NCI-H146 treated with DMSO at 0.1 percent for 48 hours (cell line): ENCODE measurements around the gene CEP55.
"Not testable (repeated sequence)": the region's sequence is repeated elsewhere in the genome, so short reads cannot be mapped to it uniquely, and the experiment has no call there.

Experiments
- DNase-seq: peaks from one replicate; lab custom pipeline; 2025; ENCODE audit not compliant: unreplicated experiment; lab: John Stamatoyannopoulos, UW

CEP55 gene

GRCh38 chr10:93496322-93497041 lies at the start of gene CEP55:
Gene CEP55, plus strand, starts transcription at chr10:93496612. Its CDS starts 3,440 bp downstream, at chr10:93500052.
- DNase-seq = peak; percentile 90

- DNase-seq = no peak
These were observed 49.4 kb upstream of the CEP55 start for GRCh38 chr10:93447019-93447418.

- DNase-seq = no peak
These were observed 48.4 kb upstream of the CEP55 start for GRCh38 chr10:93447970-93448369.

- no peak for DNase-seq
These were observed 45.0 kb upstream of the CEP55 start for GRCh38 chr10:93451244-93451947.

- no peak for DNase-seq
These were observed 44.3 kb upstream of the CEP55 start for GRCh38 chr10:93452143-93452542.

GRCh38 chr10:93454146-93454545 lies 42.3 kb upstream of the CEP55 start:
- DNase-seq = no peak

GRCh38 chr10:93454736-93455135 lies 41.7 kb upstream of the CEP55 start:
- no peak for DNase-seq

GRCh38 chr10:93456480-93456879 lies 39.9 kb upstream of the CEP55 start:
- no peak for DNase-seq

GRCh38 chr10:93457511-93457910 lies 38.9 kb upstream of the CEP55 start:
- DNase-seq = no peak

GRCh38 chr10:93458821-93459257 lies 37.6 kb upstream of the CEP55 start:
- DNase-seq = no peak

- DNase-seq = no peak
These were observed 36.9 kb upstream of the CEP55 start for GRCh38 chr10:93459466-93459865.

GRCh38 chr10:93461109-93461806 lies 35.2 kb upstream of the CEP55 start:
- peak; percentile 54 for DNase-seq

- DNase-seq = peak; percentile 59
These were observed 34.6 kb upstream of the CEP55 start for GRCh38 chr10:93461807-93462178.

- DNase-seq = no peak
These were observed 34.0 kb upstream of the CEP55 start for GRCh38 chr10:93462371-93462770.

GRCh38 chr10:93462881-93463280 lies 33.5 kb upstream of the CEP55 start:
- no peak for DNase-seq

- no peak for DNase-seq
These were observed 32.5 kb upstream of the CEP55 start for GRCh38 chr10:93463723-93464476.

- DNase-seq = no peak
These were observed 31.5 kb upstream of the CEP55 start for GRCh38 chr10:93464776-93465388.

- DNase-seq = no peak
These were observed 30.4 kb upstream of the CEP55 start for GRCh38 chr10:93465806-93466675.

- not testable (repeated sequence) for DNase-seq
These were observed 28.8 kb upstream of the CEP55 start for GRCh38 chr10:93467635-93468034.
